NAMALWA (cell line): ENCODE measurements around the gene RDM1.

Experiments used
- DNase-seq: peaks from one replicate; pipeline ENCODE4 v3.0.0-alpha.2; 2015; ENCODE audit warnings: low spot score

Gene RDM1

GRCh38 chr17:35870906-35871819 is 59.4 kb downstream of the RDM1 start:
- no peak for DNase-seq

- no peak for DNase-seq
Observed at GRCh38 chr17:35868737-35869136, 61.8 kb downstream of the RDM1 start, which contains the start of gene HEATR9. TSS of gene HEATR9 (minus strand) at chr17:35868891. CDS start at chr17:35868742, 149 bp downstream.
